Measurements from ENCODE around the gene RPS2.

RPS2 gene

DNA sequence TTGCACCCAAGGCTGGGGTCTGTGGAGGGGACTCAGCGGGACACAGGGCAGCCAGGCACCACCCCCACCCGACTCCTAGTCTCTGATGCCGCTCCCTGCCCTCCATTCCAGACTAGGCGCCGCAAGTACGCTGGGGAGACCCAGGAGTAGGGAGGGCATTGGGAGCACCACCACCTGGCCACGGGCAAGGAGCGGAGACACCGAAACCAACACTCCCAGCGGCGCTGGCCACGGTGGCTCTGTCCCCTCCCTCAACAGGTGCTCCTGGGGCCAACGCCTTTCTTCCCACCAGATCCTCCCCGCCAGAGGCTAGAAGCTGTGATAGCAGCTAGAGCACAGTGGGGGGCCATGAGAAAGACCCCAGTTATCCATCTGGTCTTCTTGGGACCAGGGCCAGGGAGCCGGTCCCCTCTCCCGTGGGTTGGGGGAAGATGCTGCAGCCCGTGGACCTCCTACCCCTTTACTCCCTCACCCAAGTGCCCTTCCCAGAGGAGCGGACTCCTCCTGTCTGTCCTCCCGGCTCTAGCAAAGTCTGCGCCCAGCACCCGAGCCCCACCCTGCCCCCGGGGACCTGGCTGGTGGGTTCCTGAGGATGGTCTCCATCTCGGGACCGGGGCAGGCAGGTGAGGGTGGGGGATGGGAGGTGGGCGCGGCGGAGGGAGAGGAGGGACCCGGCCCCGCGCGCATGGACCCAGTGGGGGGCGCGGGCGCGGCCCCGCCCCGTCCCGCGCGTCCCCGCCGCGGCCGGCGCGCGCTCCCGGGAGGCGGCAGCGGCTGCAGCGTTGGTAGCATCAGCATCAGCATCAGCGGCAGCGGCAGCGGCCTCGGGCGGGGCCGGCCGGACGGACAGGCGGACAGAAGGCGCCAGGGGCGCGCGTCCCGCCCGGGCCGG is 24.8 kb upstream of the RPS2 start, which contains the start of gene SYNGR3:
Gene SYNGR3 (plus strand): TSS at position 762 of the 892 bp plus-strand sequence. CDS start 133 bp downstream, outside the sequence.
- TF ChIP-seq FOXP2 (optimal IDR thresholded peaks at IDR 0.05; ENCODE audit: borderline replicate concordance, extremely low read depth, extremely low read length, insufficient read depth) (no peak), TAF1 (IDR thresholded peaks at IDR 0.05; ENCODE audit: borderline replicate concordance, insufficient read depth, low read length) (no peak), SIN3A (IDR thresholded peaks at IDR 0.05; ENCODE audit: borderline replicate concordance, insufficient read depth, low read length) (no peak), POLR2AphosphoS5 (IDR thresholded peaks at IDR 0.05; ENCODE audit: low read depth, low read length) (no peak)
- TF ChIP-seq, protein P1, sequence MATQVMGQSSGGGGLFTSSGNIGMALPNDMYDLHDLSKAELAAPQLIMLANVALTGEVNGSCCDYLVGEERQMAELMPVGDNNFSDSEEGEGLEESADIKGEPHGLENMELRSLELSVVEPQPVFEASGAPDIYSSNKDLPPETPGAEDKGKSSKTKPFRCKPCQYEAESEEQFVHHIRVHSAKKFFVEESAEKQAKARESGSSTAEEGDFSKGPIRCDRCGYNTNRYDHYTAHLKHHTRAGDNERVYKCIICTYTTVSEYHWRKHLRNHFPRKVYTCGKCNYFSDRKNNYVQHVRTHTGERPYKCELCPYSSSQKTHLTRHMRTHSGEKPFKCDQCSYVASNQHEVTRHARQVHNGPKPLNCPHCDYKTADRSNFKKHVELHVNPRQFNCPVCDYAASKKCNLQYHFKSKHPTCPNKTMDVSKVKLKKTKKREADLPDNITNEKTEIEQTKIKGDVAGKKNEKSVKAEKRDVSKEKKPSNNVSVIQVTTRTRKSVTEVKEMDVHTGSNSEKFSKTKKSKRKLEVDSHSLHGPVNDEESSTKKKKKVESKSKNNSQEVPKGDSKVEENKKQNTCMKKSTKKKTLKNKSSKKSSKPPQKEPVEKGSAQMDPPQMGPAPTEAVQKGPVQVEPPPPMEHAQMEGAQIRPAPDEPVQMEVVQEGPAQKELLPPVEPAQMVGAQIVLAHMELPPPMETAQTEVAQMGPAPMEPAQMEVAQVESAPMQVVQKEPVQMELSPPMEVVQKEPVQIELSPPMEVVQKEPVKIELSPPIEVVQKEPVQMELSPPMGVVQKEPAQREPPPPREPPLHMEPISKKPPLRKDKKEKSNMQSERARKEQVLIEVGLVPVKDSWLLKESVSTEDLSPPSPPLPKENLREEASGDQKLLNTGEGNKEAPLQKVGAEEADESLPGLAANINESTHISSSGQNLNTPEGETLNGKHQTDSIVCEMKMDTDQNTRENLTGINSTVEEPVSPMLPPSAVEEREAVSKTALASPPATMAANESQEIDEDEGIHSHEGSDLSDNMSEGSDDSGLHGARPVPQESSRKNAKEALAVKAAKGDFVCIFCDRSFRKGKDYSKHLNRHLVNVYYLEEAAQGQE (IDR thresholded peaks at IDR 0.05; ENCODE audit: insufficient read depth in 1 of 2, low read depth in 2 of 2, low read length in 2 of 2), result no peak

DNA sequence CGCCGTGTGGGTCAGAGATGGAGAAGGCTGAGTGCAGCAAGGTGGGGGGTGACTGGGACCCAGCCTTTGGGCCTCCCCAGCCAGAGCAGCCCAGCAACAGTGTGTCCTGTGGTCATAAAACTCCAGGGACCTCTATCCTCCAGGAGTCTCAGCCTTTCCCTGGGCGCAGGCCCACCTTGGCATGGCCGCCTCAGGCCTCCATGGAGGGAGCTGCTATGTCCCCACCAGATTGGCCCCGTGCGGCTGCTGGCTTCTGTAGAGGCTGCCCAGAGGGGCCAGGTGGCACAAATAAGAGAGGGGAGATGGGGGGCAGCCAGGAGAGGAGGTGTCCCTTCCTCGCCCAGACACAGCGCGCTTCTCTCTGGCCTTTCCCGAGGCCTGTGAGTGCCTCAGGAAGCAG is 22.6 kb upstream of the RPS2 start:
- TF ChIP-seq POLR2AphosphoS5 (IDR thresholded peaks at IDR 0.05; ENCODE audit: low read depth, low read length) (no peak), FOXP2 (optimal IDR thresholded peaks at IDR 0.05; ENCODE audit: borderline replicate concordance, extremely low read depth, extremely low read length, insufficient read depth) (no peak), SIN3A (IDR thresholded peaks at IDR 0.05; ENCODE audit: borderline replicate concordance, insufficient read depth, low read length) (no peak), TAF1 (IDR thresholded peaks at IDR 0.05; ENCODE audit: borderline replicate concordance, insufficient read depth, low read length) (no peak)
- TF ChIP-seq, protein P1 (IDR thresholded peaks at IDR 0.05; ENCODE audit: insufficient read depth in 1 of 2, low read depth in 2 of 2, low read length in 2 of 2), result no peak

DNA sequence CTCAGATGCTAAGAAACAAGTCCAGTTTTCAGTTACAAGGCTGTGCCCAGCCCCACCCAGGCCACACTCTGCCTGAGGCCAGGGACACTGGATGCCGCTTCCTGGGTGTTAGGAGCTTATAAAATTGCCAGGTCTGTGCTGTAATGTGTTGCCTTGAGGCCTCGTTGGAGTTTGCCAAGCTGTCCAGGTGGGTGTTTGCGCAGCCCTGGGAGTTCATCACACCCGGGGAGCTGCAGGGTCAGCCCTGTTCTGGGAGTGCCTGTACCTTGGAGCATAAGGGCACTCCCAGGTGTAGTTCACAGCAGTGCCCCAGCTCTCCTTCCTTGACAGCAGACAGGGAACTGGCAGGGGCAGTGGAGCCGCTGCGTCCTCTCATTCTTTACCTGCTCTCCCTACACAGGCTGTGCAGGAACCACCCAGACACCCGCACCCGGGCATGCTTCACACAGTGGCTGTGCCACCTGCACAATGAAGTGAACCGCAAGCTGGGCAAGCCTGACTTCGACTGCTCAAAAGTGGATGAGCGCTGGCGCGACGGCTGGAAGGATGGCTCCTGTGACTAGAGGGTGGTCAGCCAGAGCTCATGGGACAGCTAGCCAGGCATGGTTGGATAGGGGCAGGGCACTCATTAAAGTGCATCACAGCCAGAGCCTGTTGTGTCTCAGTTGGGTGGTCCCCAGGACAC is 21.0 kb upstream of the RPS2 start:
- TF ChIP-seq SIN3A (IDR thresholded peaks at IDR 0.05; ENCODE audit: borderline replicate concordance, insufficient read depth, low read length), result no peak

DNA sequence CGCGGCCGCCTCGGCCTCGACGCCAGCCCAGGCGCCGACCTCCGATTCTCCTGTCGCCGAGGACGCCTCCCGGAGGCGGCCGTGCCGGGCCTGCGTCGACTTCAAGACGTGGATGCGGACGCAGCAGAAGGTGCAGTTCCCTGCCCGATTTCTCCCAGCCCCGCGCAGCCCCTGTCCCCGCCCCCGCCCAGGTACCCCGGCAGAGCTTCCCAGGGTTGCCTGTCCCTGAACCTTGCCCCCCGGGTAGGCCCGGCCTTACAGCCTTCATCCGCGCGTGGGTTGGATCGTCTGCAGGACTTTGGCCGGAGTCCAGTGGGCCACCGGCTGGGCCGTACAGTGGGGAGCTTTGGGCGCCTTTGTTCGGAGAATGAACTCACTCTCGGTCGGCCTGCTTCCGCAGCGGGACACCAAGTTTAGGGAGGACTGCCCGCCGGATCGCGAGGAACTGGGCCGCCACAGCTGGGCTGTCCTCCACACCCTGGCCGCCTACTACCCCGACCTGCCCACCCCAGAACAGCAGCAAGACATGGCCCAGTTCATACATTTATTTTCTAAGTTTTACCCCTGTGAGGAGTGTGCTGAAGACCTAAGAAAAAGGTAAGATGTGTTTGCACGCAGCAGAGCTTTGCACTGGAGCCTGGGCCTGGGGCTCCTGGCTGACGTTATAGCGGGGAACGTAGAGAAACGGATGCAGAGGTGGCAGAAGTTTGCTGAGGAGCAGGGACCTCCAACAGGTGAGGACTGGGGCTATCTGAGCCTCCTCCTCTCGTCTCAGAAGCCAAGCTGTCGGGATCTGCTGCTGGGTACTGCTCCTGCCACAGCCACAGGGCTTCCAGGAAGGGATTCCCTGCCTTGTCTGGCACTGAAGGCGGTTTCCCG is 20.0 kb upstream of the RPS2 start:
- TF ChIP-seq POLR2AphosphoS5 (IDR thresholded peaks at IDR 0.05; ENCODE audit: low read depth, low read length), result no peak
- TF ChIP-seq, protein P1 (IDR thresholded peaks at IDR 0.05; ENCODE audit: insufficient read depth in 1 of 2, low read depth in 2 of 2, low read length in 2 of 2), result no peak
- no peak for TF ChIP-seq TAF1 (IDR thresholded peaks at IDR 0.05; ENCODE audit: borderline replicate concordance, insufficient read depth, low read length)
- no peak for TF ChIP-seq SIN3A (IDR thresholded peaks at IDR 0.05; ENCODE audit: borderline replicate concordance, insufficient read depth, low read length)
- no peak for TF ChIP-seq FOXP2 (optimal IDR thresholded peaks at IDR 0.05; ENCODE audit: borderline replicate concordance, extremely low read depth, extremely low read length, insufficient read depth)

All from PFSK-1 (cell line).